ENCODE results near the gene GPS1.

Gene GPS1

DNA sequence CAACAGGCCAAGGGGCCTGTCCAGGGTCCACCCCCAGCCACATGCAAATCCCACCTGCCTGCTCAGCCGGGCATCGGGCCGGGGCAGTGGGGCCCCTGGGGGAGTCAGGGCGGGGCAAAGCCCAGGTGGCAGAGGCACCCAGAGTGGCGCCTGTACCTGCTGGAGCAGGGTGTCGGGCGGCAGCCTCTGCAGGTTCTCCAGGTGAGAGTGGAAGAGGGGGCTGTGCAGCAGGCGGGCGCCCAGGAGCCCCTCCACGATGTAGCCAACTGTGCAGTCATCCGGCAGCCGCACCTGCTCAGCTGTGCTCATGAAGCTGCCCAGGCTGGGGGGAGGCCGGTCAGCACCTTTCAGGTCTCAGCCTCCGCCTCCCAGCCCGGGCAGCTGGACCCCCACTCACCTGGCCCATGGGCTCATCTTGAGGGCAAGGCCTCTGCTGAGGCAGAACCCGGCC is 2.2 kb upstream of the GPS1 start:
- no peak for FAIRE-seq
- DNase-seq (ENCODE audit: insufficient read length, low spot score) = no peak
- no peak for TF ChIP-seq POLR2A (IDR thresholded peaks at IDR 0.05; ENCODE audit: low read depth, low read length)

GRCh38 chr17:82050152-82050760 is 1.4 kb upstream of the GPS1 start:
- no peak for FAIRE-seq
- DNase-seq (ENCODE audit: insufficient read length, low spot score) = no peak
- no peak for TF ChIP-seq POLR2A (IDR thresholded peaks at IDR 0.05; ENCODE audit: low read depth, low read length)

DNA sequence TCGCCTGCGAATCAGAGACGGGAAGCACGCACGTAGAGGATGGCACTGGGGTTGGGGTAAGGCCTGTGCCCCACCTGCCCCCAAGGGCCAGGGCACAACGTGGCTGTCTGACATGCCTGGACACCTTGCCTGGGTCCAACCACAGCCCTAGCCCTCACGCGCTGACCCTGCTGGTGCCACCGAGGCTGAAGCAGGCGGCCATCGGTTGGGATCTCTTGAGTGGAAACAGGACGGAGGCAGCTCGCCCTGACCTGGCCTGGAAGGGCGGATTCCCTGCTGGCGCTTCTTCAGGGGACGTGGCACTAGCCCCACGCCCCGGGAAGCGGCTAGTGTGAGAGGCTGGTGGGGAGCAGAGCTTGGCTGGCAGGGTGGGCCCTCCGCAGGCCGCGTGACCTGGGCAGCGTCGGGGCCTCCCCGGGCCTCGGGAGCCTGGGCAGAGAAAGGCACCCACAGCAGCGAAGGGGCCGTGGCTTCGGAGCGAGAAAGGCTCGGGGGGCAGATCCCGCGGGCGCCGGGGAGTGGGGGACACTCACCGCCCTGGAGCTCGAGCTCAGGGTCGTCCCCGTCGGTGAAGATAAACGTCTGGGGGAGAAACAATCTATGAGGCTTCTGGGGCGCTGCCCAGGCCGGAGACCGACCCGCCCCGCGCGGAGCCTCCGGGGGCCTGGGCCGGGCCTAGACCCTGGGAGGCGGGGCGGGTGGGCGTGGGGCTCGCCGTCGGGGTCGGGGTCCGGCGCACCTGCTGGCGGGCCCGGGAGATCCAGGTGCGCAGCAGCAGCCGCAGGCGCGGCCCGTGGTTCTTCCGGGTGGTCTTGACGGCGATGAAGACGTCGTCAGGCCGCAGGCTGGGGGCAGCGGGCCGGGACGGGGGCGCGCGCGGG is 697 bp upstream of the GPS1 start:
- FAIRE-seq (no peak), DNase-seq (ENCODE audit: insufficient read length, low spot score) (no peak)
- no peak for TF ChIP-seq POLR2A (IDR thresholded peaks at IDR 0.05; ENCODE audit: low read depth, low read length)

DNA sequence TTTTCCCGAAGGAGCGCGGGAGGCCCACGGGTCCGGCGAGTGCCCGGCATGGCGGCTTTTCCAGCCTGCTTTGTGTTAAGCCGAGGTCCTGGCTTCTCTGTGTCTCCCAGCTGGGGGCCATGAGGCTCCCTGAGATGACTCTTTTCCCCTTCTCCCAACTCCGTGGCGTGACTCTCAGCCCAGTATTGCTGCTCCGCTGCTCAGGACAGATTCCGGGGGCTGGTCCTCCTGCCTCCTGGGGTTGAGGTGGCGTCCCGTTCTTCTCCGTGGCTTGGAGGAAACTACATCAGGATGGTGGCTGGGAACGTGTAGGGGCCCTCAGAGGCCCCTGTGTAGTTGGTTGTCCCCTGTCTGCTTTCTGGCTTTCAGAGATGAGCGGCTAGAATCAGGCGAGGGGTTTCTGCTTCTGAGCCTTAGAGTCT is 951 bp downstream of the GPS1 start:
- DNase-seq (ENCODE audit: insufficient read length, low spot score) = no peak
- TF ChIP-seq POLR2A (IDR thresholded peaks at IDR 0.05; ENCODE audit: low read depth, low read length) = no peak
- FAIRE-seq = no peak

DNA sequence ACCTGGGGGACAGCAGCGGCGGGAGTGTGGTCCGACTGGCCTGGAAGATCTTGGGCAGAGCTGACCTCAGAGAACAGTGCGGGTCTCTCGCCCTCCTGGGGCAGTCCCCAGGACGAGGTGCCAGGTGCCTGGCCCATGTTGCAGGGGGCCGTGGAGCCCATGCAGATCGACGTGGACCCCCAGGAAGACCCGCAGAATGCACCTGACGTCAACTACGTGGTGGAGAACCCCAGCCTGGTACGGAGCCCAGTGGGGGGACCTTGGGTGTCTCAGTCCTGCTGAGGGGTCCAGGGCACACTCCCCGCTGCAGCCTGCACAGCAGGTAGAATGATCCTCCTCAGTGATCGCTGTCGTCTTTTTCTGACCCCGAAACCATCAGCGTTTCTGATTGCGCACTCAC is 1.4 kb downstream of the GPS1 start:
- FAIRE-seq = no peak
- TF ChIP-seq POLR2A (IDR thresholded peaks at IDR 0.05; ENCODE audit: low read depth, low read length) = no peak
- no peak for DNase-seq (ENCODE audit: insufficient read length, low spot score)

- DNase-seq (ENCODE audit: insufficient read length, low spot score) (no peak), FAIRE-seq (no peak)
- no peak for TF ChIP-seq POLR2A (IDR thresholded peaks at IDR 0.05; ENCODE audit: low read depth, low read length)
These were observed 2.0 kb downstream of the GPS1 start for GRCh38 chr17:82053556-82054263.

DNA sequence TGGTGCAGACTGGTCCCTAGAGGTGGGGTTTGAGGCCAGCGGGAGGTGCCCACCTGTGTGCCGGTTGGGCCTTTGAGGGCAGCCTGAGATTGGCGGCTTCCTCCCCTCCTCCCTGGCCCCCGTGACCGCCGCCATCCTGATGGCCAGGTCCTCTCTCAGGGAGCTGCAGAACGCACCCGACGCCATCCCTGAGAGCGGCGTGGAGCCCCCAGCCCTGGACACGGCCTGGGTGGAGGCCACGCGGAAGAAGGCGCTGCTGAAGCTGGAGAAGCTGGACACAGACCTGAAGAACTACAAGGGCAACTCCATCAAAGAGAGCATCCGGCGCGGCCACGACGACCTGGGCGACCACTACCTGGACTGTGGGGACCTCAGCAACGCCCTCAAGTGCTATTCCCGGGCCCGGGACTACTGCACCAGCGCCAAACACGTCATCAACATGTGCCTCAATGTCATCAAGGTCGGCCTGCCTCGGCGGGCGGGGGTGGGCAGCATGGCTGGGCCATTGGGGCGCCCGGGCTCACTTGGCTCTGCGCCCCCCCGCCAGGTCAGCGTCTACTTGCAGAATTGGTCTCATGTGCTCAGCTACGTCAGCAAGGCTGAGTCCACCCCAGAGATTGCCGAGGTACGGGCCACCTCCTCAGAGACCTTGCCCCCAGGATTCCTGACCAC is 2.8 kb downstream of the GPS1 start:
- DNase-seq (ENCODE audit: insufficient read length, low spot score) (no peak), FAIRE-seq (no peak)
- no peak for TF ChIP-seq POLR2A (IDR thresholded peaks at IDR 0.05; ENCODE audit: low read depth, low read length)

GRCh38 chr17:82055023-82055964 is 3.6 kb downstream of the GPS1 start:
- no peak for TF ChIP-seq POLR2A (IDR thresholded peaks at IDR 0.05; ENCODE audit: low read depth, low read length)
- FAIRE-seq (no peak), DNase-seq (ENCODE audit: insufficient read length, low spot score) (no peak)

DNA sequence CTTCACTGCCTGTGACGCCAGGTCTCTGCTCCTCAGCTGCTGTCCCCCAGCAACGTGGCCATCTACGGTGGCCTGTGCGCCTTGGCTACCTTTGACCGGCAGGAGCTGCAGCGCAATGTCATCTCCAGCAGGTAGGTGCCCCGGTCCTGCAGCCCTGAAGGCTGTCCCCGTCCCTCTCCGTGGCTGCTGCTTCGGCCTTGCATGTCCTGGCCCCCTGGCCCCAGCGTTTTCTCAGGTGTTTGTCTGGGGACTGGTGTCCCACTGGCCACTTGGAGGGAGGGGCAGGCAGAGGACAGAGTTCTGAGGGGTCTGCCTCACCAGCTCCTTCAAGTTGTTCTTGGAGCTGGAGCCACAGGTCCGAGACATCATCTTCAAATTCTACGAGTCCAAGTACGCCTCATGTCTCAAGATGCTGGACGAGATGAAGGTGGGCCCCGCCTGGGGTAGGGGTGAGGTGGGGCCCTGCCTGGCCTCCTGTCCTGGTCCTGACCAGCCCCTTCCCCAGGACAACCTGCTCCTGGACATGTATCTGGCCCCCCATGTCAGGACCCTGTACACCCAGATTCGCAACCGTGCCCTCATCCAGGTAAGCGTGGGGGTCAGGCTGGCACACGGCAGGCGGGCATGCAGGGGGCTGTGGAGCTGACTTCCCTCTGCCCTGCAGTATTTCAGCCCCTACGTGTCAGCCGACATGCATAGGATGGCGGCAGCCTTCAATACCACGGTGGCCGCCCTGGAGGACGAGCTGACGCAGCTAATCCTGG is 4.4 kb downstream of the GPS1 start:
- DNase-seq (ENCODE audit: insufficient read length, low spot score) (no peak), FAIRE-seq (no peak)
- TF ChIP-seq POLR2A (IDR thresholded peaks at IDR 0.05; ENCODE audit: low read depth, low read length) = no peak

DNA sequence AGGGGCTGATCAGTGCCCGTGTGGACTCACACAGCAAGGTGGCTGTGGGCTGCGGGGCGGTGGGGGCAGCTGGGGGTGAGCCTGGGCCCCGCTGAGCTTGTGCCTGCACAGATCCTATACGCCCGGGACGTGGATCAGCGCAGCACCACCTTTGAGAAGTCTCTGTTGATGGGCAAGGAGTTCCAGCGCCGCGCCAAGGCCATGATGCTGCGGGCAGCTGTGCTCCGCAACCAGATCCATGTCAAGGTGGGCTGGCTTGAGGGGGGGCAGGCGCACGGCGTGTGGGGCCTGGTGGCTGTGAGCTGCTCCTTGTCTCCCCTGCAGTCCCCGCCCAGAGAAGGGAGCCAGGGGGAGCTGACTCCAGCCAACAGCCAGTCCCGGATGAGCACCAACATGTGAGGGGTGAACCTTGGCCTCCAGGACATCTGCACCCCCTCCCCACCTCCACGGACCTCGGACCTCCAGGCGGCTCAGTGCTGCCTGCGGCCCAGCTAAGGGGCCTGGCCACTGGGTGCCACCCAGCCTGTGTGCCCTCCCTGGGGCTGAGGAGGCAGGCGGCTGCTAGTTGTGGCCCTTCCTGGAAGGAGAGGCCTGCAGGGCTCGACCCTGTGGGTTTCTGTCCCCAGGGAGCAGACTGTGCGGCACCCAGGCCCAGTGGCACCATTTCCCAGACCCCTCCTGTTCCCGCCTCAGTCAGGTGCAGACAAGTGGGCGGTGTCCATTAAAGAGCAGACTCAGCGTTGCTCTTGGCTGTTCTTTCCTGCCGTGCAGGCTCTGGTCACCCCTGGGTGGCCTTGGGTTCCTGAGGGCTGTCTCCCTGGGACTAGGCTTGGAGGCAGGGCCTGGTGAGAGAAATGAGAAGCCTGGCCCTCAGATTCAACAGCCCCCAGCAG is 5.3 kb downstream of the GPS1 start:
- DNase-seq (ENCODE audit: insufficient read length, low spot score) (no peak), FAIRE-seq (no peak)
- no peak for TF ChIP-seq POLR2A (IDR thresholded peaks at IDR 0.05; ENCODE audit: low read depth, low read length)

DNA sequence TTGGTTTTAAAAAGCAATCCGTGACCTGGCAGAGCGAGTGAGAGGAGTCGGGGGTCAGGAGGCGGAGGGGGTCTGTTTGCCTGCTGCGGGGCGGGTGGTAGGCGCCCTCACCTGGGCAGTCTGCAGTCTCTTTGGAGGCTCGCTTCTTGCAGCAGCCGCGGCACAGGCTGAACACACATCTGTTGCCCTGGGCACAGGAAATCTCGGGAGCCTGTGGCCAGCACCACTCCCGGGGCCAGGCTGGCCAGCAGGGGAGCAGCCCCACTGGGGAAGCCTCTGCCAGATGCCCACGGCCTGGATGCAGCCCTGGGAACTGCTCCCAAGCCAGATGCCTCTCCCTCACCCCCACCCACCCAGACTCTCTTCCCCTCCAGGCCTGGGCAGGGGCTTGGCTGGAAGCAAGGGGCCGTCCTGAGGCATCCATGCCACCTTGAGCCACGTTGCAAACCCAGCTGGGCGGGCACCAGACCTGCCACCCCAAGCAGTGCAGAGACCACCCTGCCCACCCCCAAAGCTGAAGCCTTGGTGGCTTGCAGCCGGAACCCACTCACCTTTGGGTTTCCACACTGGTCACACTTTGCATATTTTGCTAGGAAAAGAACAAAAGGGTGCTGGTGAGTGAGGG is 6.6 kb downstream of the GPS1 start:
- no peak for TF ChIP-seq POLR2A (IDR thresholded peaks at IDR 0.05; ENCODE audit: low read depth, low read length)
- DNase-seq (ENCODE audit: insufficient read length, low spot score) (no peak), FAIRE-seq (no peak)

Data from H54 (cell line).